Left cardiac atrium (tissue), 4 donors: ENCODE data around the gene FCHO1. TPM values are rescaled to one million over a fixed set of nuclear protein-coding genes. Genes with fewer than 3 reads are reported as not detected.
A peak's percentile ranks its signal among the peaks of the same experiment; 100 is the strongest.
"Not testable (repeated sequence)": the region's sequence is repeated elsewhere in the genome, so short reads cannot be mapped to it uniquely, and the experiment has no call there.

Experiments used
- ATAC-seq, 2 donors: fragments of 200-7000 bp; cut with Tn5 transposase; one replicate each; pipeline ENCODE4 v1.9.1; 2020; ENCODE audit warnings: mild to moderate bottlenecking in 2 of 2, moderate library complexity in 2 of 2
- DNase-seq: peaks from one replicate; pipeline ENCODE4 v3.0.0-alpha.2; 2020
- intact Hi-C, 2 donors: fragments of 100-400 bp; cut with DNase I; formaldehyde crosslinking; loops; one replicate each; pipeline versions ENCODE4 v1.14.1 to v1.15.1; 2022 to 2023
- total RNA-seq, 2 donors: library from RNA; stranded (reverse); fragmentation: NEBNext Ultra II Directional; extraction: Animal tissue kit (Norgen Biotek cat#: 25700); gene quantifications; one replicate each; pipeline ENCODE4 v1.2.1, GENCODE V29; 2021
- donor health status: DM: no; HTN: yes; CAD: no.
- donor health status: DM: no; HTN: yes; CAD: no; lungs with severe emphysema.
- donor health status: DM: yes; HTN: yes; CAD: no.
- donor health status: Dilated cardiomyopathy.

FCHO1 gene
- total RNA-seq, 2 donors from 2014 or later: 1.5 to 1.8 TPM

DNA sequence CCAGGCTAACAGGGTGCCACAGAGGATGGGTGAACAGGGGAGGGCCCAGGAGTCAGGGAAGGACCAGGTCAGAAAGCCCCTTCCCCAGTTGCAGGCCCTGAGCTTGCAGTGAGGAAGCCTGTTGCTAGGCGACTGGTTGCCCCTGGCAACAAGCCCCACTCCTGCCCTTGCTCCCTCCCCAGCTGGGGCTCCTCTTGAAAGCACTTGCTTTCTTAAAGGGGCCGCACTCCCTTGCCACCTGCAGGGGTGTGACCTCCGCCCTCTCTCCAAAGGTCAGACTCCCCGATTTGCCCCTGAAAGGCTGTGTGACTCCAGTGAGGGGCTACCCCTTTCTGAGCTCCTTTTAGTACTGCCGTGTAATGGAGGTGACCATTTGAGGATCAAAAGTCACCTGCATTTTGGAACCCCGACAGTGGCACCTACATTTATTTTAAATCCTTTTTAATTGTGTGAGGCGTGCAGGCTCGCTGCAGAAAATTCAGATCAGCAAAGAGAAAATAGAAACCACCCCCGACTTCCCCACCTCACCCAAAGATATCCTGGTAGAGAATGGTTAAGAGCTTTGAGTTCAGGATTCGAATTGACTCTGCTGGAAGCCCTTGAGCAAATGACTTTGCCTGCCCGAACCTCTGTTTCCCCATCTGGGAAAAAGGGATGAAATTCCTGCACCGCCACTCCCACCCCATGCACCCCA is 4.8 kb downstream of the FCHO1 start:
- peak in 1 of 2 donors; percentile 50 for ATAC-seq
- intact Hi-C loops: no loop called here
- DNase-seq: no peak

- ATAC-seq (peak; percentile 94), DNase-seq (peak; percentile 63)
- intact Hi-C loops: no loop called here
Measured at GRCh38 chr19:17757125-17757524, 5.8 kb downstream of the FCHO1 start.

DNA sequence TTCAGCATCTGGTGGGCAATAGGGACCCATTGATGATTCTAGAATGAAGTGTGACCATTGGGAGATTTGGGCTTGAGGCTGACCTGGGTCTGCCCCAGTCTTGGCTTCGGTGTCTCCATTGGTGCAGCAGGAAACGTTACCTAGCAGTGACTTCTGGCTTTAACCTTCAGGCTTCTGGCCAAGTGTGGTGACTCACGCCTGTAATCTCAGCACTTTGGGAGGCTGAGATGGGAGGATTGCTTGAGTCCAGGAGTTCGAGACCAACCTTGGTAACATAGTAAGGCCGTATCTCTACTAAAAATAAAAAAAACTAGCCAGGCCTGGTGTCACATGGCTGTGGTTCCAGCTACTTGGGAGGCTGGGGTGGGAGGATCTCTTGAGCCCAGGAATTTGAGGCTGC is 7.2 kb downstream of the FCHO1 start:
- intact Hi-C loops: no loop called here
- DNase-seq (no peak), ATAC-seq (no peak)

- no peak for DNase-seq
- no peak for ATAC-seq
- intact Hi-C loops: no loop called here
Measured at GRCh38 chr19:17761148-17761547, 9.9 kb downstream of the FCHO1 start.

GRCh38 chr19:17762505-17763229 is 11.4 kb downstream of the FCHO1 start:
- intact Hi-C loops: no loop called here
- no peak for ATAC-seq
- no peak for DNase-seq

DNA sequence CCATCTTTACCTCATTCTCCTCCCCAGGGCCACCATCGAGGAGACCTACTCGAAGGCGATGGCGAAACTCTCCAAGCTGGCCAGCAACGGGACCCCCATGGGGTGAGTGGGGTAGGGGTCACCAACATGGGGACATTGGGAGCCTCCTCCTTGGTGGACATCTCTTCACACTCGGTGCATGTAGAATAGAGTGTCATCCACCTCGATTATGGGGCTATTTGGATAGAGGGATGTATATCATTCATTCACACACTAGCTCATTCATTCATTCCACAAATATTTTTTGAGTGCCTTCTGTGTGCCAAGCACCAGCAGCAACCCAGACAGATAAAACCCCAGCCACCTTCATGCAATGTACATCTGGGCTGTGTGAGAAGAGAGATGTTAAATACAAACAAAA is 13.1 kb downstream of the FCHO1 start:
- ATAC-seq (no peak), DNase-seq (no peak)
- intact Hi-C loops: no loop called here

DNA sequence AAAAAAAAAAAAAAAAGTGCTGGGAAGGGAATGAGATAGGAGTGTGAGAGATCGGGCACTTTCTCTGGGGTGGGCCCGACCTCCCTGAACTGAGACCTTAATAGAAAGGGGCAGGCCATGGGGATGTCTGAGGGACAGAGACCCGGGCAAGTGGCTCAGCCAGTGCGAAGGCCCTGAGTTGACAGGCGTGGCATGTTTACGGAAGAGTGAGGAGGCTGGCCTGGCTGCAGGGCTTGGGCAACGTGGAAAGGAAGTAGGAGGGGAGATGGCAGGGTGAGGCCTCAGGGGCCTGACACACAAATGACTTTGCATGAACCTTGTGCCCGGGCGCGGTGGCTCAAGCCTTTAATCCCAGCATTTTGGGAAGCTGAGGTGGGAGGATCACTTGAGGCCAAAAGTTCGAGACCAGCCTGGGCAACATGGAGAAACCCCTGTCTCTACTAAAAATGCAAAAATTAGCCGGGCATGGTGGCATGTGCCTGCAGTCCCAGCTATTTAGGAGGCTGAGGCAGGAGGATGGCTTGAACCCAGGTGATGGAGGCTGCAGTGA is 13.9 kb downstream of the FCHO1 start:
- peak; percentile 62 for DNase-seq
- ATAC-seq: peak; percentile 55 to 68
- intact Hi-C loops: loop anchor here in 1 of 2 donors (5.0 kb wide), 1 partner anchor 228 kb away; no protein-coding TSS in a partner anchor

DNA sequence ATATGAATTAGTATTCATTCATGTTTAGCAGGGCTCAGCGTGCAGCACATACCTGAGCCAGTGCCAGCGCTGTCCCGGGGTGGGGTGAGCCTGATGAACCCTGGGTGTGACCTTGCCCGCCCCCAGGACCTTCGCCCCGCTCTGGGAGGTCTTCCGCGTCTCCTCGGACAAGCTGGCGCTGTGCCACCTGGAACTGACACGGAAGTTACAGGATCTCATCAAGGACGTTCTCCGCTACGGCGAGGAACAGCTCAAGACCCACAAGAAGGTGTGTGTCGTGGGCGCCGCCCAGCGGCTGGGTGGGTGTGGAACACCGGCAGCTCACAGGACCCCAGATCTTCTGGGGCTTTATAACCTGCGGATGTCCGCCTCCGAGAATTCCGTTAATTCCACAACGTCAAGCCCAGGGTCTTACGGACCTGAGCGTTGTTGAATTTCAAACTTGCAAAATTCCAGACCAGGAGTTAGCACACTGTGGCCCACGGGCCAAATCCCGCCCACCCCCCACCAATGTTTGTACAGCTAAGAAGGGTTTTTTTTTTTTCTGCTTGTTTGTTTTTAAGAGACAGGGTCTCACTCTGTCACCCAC is 15.4 kb downstream of the FCHO1 start:
- intact Hi-C loops: loop anchor here in 1 of 2 donors (2.0 to 5.0 kb wide), 2 partner anchors 62 to 229 kb away; no protein-coding TSS in a partner anchor
- peak; percentile 87 for DNase-seq

DNA sequence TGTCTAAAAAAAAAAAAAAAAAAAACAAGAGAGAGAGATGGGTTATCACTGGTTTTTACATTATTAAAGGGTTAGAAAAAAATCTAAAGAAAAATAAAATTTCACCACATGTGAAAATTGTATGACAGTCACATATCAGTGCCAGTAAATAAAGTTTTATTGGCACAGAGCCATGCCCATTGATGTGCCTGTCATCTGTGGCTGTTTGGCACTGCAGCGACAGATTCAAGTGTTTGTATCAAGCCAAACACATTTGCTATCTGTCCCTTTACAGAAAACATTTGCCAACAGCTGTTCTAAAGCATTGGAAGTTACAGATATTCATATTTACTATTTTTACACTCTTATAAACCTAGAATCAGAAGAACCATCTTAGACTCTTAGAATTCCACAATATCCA is 16.3 kb downstream of the FCHO1 start:
- intact Hi-C loops: loop anchor here in 1 of 2 donors (2.0 to 5.0 kb wide), 2 partner anchors 63 to 230 kb away; no protein-coding TSS in a partner anchor
- no peak for ATAC-seq
- DNase-seq: no peak

More for the DNA sequence above, 15.4 kb downstream of the FCHO1 start:
- peak; percentile 88 for ATAC-seq

DNA sequence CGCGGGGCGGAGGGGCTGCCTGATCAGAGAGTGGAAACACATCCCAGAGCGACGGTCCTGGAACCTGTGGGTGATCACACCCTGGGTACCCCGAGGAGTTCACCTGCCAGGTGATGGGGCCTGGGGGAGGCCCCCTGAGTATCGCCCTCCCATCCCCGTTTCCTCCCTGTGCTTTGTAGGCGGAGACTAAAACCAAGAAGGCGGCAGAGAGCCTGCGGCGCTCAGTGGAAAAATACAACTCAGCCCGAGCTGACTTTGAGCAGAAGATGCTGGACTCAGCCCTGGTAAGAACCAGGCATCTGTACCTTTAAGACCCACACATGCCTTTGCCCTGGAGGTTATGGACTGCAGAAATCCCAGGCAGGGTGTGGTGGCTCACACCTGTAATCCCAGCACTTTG is 19.3 kb downstream of the FCHO1 start:
- DNase-seq (no peak), ATAC-seq (no peak)
- intact Hi-C loops: no loop called here

GRCh38 chr19:17772172-17772571 is 20.9 kb downstream of the FCHO1 start:
- ATAC-seq (no peak), DNase-seq (no peak)
- intact Hi-C loops: no loop called here

GRCh38 chr19:17775245-17775927 is 24.1 kb downstream of the FCHO1 start:
- intact Hi-C loops: no loop called here
- DNase-seq: no peak

DNA sequence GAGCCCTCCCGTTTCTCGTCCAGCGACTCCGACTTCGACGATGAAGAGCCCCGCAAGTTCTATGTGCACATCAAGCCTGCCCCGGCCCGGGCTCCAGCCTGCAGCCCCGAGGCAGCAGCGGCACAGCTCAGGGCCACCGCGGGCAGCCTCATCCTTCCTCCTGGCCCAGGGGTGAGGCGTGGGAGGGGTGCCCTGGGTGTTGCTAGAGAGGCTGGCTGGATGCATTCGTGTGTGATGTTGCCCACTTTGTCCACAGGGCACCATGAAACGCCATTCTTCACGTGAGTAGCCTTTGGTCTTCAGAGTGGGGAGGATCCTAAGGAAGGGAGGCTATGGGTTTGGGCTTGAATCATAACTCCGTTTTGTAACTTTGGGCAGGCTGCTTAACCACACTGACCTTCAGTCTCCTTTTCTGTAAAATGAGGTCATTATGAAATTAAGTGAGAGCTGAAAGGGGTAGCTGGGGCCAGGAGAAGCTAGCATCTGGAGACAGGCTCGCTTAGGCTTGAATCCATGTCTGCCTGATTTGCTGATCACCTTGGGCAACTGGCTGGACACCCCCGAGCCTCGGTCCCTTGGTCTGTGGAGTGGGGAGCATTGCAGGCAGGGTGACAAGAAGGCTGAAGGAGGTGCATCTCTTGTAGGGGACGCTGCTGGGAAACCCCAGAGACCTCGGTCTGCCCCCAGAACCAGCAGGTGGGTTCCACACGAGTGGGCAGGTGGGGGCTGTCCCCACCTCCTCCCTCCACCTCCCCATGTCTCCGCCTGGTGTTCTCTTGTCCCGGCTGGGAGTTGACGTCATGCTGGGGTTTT is 24.9 kb downstream of the FCHO1 start:
- no peak for DNase-seq
- intact Hi-C loops: no loop called here

More at GRCh38 chr19:17775245-17775927, 24.1 kb downstream of the FCHO1 start:
- no peak for ATAC-seq

GRCh38 chr19:17777840-17778239 is 26.6 kb downstream of the FCHO1 start:
- ATAC-seq, DNase-seq, intact Hi-C loops: not testable (repeated sequence)

More for the DNA sequence above, 24.9 kb downstream of the FCHO1 start:
- peak in 1 of 2 donors; percentile 61 for ATAC-seq

- intact Hi-C loops: no loop called here
- ATAC-seq (peak; percentile 69 to 74), DNase-seq (peak; percentile 65)
Measured at GRCh38 chr19:17778251-17778967, 27.1 kb downstream of the FCHO1 start.

DNA sequence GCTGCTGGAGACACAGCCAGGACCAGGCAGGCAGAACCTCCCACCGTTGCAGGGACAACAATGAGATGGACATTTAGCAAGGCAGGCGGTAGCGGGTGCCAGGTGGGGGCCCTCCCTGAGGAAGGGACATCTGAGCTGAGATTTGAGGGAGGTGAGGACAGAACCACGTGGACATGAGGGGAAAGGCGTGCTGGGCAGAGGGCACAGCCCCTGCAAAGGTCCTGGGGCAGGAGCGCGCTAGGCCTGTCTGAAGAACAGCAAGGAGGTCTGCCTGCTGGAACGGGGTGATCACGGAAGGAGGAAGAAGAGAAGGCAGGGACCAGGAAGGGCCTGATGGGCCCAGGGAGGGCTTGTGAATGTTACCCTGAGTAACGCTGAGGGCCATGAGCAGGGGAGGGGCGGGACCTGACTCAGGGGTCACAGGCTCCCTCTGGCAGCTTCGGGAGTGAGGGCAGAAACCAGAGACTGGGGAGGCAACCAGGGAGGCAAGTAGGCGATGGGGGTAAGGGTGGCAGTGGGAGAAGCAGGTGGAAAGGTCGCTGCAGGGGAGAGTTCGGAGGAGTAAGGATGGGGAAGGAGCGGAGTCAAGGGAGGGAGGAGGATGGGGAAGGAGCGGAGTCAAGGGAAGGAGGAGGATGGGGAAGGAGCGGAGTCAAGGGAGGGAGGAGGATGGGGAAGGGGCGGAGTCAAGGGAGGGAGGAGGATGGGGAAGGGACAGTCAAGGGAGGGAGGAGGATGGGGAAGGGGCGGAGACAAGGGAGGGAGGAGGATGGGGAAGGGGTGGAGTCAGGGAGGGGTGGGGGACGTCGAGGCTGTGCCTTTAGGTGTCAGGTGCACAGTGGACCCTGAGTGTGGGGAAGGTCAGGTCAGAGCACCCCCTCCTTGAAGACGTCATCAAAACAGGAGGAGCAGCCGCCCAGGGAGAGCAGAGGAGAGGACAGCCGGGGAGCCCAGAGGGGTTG is 28.0 kb downstream of the FCHO1 start:
- DNase-seq (peak; percentile 47), ATAC-seq (peak; percentile 10 to 42)
- intact Hi-C loops: no loop called here
